C1 segment of cervical spinal cord (tissue), 14 donors: ENCODE results near the gene CYSRT1.

Source experiments
- DNase-seq, 14 donors: peaks; one replicate each; lab custom pipeline; 2025; lab: John Stamatoyannopoulos, UW

The CYSRT1 gene

GRCh38 chr9:137190315-137190856 is 34.6 kb upstream of the CYSRT1 start:
- peak in 1 of 14 donors; percentile 15 for DNase-seq

- DNase-seq, result no peak
These were observed 33.7 kb upstream of the CYSRT1 start for GRCh38 chr9:137191245-137191644.

GRCh38 chr9:137191691-137192447 is 33.1 kb upstream of the CYSRT1 start:
- peak in 10 of 14 donors; percentile 29 to 79 (median 46) for DNase-seq

- no peak for DNase-seq
These were observed 32.6 kb upstream of the CYSRT1 start for GRCh38 chr9:137192448-137192780.

GRCh38 chr9:137192859-137193258 is 32.1 kb upstream of the CYSRT1 start:
- DNase-seq, result no peak

GRCh38 chr9:137193771-137194170 is 31.2 kb upstream of the CYSRT1 start:
- no peak for DNase-seq

- DNase-seq, result peak in 13 of 14 donors; percentile 37 to 93 (median 83)
These were observed 30.6 kb upstream of the CYSRT1 start for GRCh38 chr9:137194388-137194787.

- peak in 2 of 14 donors; percentile 33 to 37 for DNase-seq
These were observed 30.1 kb upstream of the CYSRT1 start for GRCh38 chr9:137194909-137195308.

- peak in 2 of 14 donors; percentile 12 to 37 for DNase-seq
These were observed 29.3 kb upstream of the CYSRT1 start for GRCh38 chr9:137195525-137196220.

- DNase-seq, result peak in 3 of 14 donors; percentile 54 to 70 (median 60)
These were observed 26.7 kb upstream of the CYSRT1 start for GRCh38 chr9:137198051-137198901.

GRCh38 chr9:137198902-137199283 is 26.1 kb upstream of the CYSRT1 start:
- DNase-seq, result peak in 3 of 14 donors; percentile 22 to 80 (median 54)

- peak in 1 of 14 donors; percentile 20 for DNase-seq
These were observed 25.4 kb upstream of the CYSRT1 start for GRCh38 chr9:137199411-137200121.

- peak; percentile 69 to 99 (median 96) for DNase-seq
These were observed 24.4 kb upstream of the CYSRT1 start, which contains the start of gene TPRN for GRCh38 chr9:137200311-137201204. TSS of gene TPRN (minus strand) at chr9:137200741. CDS start at chr9:137200711, 30 bp downstream.

- no peak for DNase-seq
These were observed 23.6 kb upstream of the CYSRT1 start for GRCh38 chr9:137201205-137201868.

- no peak for DNase-seq
These were observed 22.0 kb upstream of the CYSRT1 start for GRCh38 chr9:137202966-137203365.

GRCh38 chr9:137204731-137205125 is 20.2 kb upstream of the CYSRT1 start:
- DNase-seq, result no peak

- DNase-seq, result peak; percentile 26 to 94 (median 84)
These were observed 19.6 kb upstream of the CYSRT1 start, which contains the start of the genes NDOR1 and TMEM203 for GRCh38 chr9:137205126-137206069. TSS of gene NDOR1 (plus strand) at chr9:137205700. CDS start at chr9:137205778, 78 bp downstream. TSS of gene TMEM203 (minus strand) at chr9:137205648. CDS start at chr9:137205414, 234 bp downstream.

- no peak for DNase-seq
These were observed 18.4 kb upstream of the CYSRT1 start for GRCh38 chr9:137206602-137207001.
